ENCODE measurements around the gene DCD. TPM values are rescaled to one million over a fixed set of nuclear protein-coding genes. Genes with fewer than 3 reads are reported as not detected.
A peak's percentile ranks its signal among the peaks of the same experiment; 100 is the strongest.

Gene DCD
- total RNA-seq, 4 donors from 2014 or later, result not detected

GRCh38 chr12:54605138-54605970 is 42.8 kb downstream of the DCD start:
- no peak overlapping the region for H3K4me3 ChIP-seq
- no peak overlapping the region for H3K27ac ChIP-seq
- no peak for DNase-seq
- H3K9me3 ChIP-seq, result no peaks in the 10 kb centered on the region
- no peaks in the 10 kb centered on the region for H3K4me1 ChIP-seq
- no peaks in the 10 kb centered on the region for H3K27me3 ChIP-seq
- TF ChIP-seq CTCF (IDR thresholded peaks at IDR 0.05) (no peak), POLR2A (IDR thresholded peaks at IDR 0.05) (no peak)
- no peaks in the 10 kb centered on the region for H3K36me3 ChIP-seq

- H3K27ac ChIP-seq, result no peak overlapping the region
- no peaks in the 10 kb centered on the region for H3K4me1 ChIP-seq
- no peaks in the 10 kb centered on the region for H3K9me3 ChIP-seq
- H3K27me3 ChIP-seq, result no peaks in the 10 kb centered on the region
- no peak overlapping the region for H3K4me3 ChIP-seq
- TF ChIP-seq POLR2A (IDR thresholded peaks at IDR 0.05), result no peak
- TF ChIP-seq CTCF (IDR thresholded peaks at IDR 0.05), result no peak
- no peak for DNase-seq
- no peaks in the 10 kb centered on the region for H3K36me3 ChIP-seq
Measured at GRCh38 chr12:54604436-54604835, 43.7 kb downstream of the DCD start.

GRCh38 chr12:54603872-54604271 is 44.3 kb downstream of the DCD start:
- Histone ChIP-seq H3K36me3 (no peaks in the 10 kb centered on the region), H3K9me3 (no peaks in the 10 kb centered on the region)

GRCh38 chr12:54603173-54603814 is 44.9 kb downstream of the DCD start:
- no peak overlapping the region for H3K4me3 ChIP-seq
- TF ChIP-seq CTCF (IDR thresholded peaks at IDR 0.05), result peak; percentile 40 to 78 (median 58)
- TF ChIP-seq POLR2A (IDR thresholded peaks at IDR 0.05), result no peak
- H3K36me3 ChIP-seq, result no peaks in the 10 kb centered on the region

More at GRCh38 chr12:54603872-54604271, 44.3 kb downstream of the DCD start:
- Histone ChIP-seq H3K27ac (no peak overlapping the region), H3K4me3 (no peak overlapping the region), H3K4me1 (no peaks in the 10 kb centered on the region), H3K27me3 (no peaks in the 10 kb centered on the region)
- no peak for DNase-seq
- TF ChIP-seq POLR2A (IDR thresholded peaks at IDR 0.05), result no peak
- no peak for TF ChIP-seq CTCF (IDR thresholded peaks at IDR 0.05)

GRCh38 chr12:54602661-54603060 is 45.5 kb downstream of the DCD start:
- H3K36me3 ChIP-seq, result no peaks in the 10 kb centered on the region
- H3K4me3 ChIP-seq, result no peak overlapping the region
- no peaks in the 10 kb centered on the region for H3K4me1 ChIP-seq
- no peaks in the 10 kb centered on the region for H3K9me3 ChIP-seq
- H3K27ac ChIP-seq, result no peak overlapping the region
- DNase-seq, result no peak
- TF ChIP-seq POLR2A (IDR thresholded peaks at IDR 0.05), result no peak
- no peak for TF ChIP-seq CTCF (IDR thresholded peaks at IDR 0.05)
- H3K27me3 ChIP-seq, result no peaks in the 10 kb centered on the region

More at GRCh38 chr12:54603173-54603814, 44.9 kb downstream of the DCD start:
- DNase-seq, result peak in 2 of 3 donors; percentile 54 to 87
- no peaks in the 10 kb centered on the region for H3K9me3 ChIP-seq
- no peak overlapping the region for H3K27ac ChIP-seq
- H3K27me3 ChIP-seq, result no peaks in the 10 kb centered on the region
- H3K4me1 ChIP-seq, result no peaks in the 10 kb centered on the region
